GM12892 (cell line): ENCODE measurements around the gene SCAF8.

Experiments used
- POLR2AphosphoS5 ChIP-seq: IDR thresholded peaks from 2 replicates; pipeline ENCODE4 v1.6.1; 2011; ENCODE audit warnings: low read depth, low read length, control low read depth
- TAF1 ChIP-seq: IDR thresholded peaks from 2 replicates; pipeline ENCODE4 v1.6.1; 2011; ENCODE audit warnings: low read depth, mild to moderate bottlenecking, control low read depth, low read length, borderline replicate concordance

GRCh38 chr6:154874773-154875592 lies 141.8 kb downstream of the SCAF8 start:
- TF ChIP-seq POLR2AphosphoS5: no peak
- TF ChIP-seq TAF1: no peak
